Measurements from ENCODE around the gene IFFO2.

DNA sequence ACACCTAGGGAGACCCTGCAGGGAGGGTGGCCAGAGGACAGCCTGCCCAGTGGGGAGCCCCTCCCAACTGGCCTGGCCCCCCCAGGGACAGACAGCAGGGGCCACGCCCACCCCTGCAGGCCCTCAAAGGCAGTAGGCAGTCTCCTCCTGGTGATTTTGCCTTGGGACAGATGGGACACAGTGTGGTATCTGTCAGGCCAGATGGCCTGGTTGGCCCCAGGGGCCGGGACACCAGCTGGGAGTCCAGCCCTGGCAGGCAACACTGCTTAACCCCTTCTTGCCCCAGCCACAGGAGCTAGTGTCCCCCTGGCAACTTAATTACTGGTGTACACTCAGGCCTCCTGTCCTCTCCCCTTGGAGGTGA is 17.8 kb downstream of the IFFO2 start:
- TF ChIP-seq, protein P1, sequence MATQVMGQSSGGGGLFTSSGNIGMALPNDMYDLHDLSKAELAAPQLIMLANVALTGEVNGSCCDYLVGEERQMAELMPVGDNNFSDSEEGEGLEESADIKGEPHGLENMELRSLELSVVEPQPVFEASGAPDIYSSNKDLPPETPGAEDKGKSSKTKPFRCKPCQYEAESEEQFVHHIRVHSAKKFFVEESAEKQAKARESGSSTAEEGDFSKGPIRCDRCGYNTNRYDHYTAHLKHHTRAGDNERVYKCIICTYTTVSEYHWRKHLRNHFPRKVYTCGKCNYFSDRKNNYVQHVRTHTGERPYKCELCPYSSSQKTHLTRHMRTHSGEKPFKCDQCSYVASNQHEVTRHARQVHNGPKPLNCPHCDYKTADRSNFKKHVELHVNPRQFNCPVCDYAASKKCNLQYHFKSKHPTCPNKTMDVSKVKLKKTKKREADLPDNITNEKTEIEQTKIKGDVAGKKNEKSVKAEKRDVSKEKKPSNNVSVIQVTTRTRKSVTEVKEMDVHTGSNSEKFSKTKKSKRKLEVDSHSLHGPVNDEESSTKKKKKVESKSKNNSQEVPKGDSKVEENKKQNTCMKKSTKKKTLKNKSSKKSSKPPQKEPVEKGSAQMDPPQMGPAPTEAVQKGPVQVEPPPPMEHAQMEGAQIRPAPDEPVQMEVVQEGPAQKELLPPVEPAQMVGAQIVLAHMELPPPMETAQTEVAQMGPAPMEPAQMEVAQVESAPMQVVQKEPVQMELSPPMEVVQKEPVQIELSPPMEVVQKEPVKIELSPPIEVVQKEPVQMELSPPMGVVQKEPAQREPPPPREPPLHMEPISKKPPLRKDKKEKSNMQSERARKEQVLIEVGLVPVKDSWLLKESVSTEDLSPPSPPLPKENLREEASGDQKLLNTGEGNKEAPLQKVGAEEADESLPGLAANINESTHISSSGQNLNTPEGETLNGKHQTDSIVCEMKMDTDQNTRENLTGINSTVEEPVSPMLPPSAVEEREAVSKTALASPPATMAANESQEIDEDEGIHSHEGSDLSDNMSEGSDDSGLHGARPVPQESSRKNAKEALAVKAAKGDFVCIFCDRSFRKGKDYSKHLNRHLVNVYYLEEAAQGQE (IDR thresholded peaks at IDR 0.05; ENCODE audit: insufficient read depth in 1 of 2, low read depth in 2 of 2, low read length in 2 of 2) = no peak
- no peak for TF ChIP-seq POLR2AphosphoS5 (IDR thresholded peaks at IDR 0.05; ENCODE audit: low read depth, low read length)
- TF ChIP-seq TAF1 (IDR thresholded peaks at IDR 0.05; ENCODE audit: borderline replicate concordance, insufficient read depth, low read length) = no peak
- no peak for TF ChIP-seq SIN3A (IDR thresholded peaks at IDR 0.05; ENCODE audit: borderline replicate concordance, insufficient read depth, low read length)
- no peak for TF ChIP-seq FOXP2 (optimal IDR thresholded peaks at IDR 0.05; ENCODE audit: borderline replicate concordance, extremely low read depth, extremely low read length, insufficient read depth)
